Measurements from ENCODE around the gene ETS1.
A peak's percentile ranks its signal among the peaks of the same experiment; 100 is the strongest.

ETS1 gene

DNA sequence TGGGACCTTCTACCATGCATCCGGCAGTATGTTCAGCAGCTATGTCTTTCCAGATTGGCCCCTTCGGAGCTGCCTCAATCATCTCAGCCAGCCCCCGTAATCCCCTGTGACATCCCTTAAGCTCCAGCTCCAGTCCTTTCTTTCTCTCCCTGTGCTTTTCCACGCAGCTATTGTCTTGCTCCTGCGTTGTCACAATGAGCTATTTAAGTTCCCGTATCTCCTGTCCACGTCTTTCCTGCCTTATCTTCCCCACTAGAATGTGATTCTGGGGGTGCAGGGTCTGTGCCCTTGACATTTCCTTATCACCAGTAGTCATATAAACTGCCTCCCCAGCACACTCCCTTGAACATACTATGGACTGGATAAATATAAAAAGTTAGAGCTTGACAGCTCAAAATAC is 5.1 kb upstream of the ETS1 start:
- no peak for DNase-seq

DNA sequence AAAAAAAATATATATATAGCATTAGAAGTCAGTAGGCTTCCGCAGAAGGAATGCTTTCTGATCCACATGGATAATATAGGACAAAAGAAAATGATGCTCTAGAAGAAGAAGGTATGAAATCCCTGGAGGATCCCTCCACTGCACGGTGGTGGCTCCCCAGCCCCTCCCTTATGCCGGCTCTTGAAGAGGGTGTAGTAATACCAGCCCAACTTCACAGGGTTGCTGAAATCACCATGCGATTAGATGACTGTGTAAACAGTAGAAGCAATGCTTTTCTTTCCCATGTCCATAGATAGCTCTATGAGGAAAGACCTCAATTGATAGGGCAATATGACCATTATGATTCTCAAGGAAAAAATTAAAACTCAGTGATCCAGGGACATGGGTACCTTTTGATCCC is 3.2 kb upstream of the ETS1 start:
- no peak for DNase-seq

- no peak for DNase-seq
Observed at GRCh38 chr11:128589998-128590397, 2.6 kb upstream of the ETS1 start.

DNA sequence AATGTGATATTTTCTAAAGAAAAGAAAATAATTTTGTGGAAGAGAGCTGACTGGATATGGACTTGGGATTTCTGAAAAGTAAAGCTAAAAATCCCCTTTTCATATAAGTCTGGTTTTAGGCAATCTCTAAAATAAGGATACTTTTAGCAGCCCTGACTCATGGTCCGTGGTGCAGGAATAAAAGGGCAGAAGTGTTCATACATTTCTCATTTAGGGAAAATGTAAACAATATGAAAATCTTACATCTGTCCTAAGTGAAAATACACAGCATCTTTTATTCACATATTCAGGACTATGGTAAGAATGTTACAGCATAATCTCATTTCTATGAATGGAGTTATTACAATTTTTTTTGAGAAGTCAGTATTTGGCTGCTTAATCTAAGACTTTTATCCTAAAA is 735 bp upstream of the ETS1 start:
- no peak for DNase-seq

- DNase-seq, result no peak
Observed at GRCh38 chr11:128586689-128587088, 669 bp downstream of the ETS1 start.

- DNase-seq, result no peak
Observed at GRCh38 chr11:128585498-128586238, 1.7 kb downstream of the ETS1 start.

- no peak for DNase-seq
Observed at GRCh38 chr11:128584253-128584652, 3.1 kb downstream of the ETS1 start.

DNA sequence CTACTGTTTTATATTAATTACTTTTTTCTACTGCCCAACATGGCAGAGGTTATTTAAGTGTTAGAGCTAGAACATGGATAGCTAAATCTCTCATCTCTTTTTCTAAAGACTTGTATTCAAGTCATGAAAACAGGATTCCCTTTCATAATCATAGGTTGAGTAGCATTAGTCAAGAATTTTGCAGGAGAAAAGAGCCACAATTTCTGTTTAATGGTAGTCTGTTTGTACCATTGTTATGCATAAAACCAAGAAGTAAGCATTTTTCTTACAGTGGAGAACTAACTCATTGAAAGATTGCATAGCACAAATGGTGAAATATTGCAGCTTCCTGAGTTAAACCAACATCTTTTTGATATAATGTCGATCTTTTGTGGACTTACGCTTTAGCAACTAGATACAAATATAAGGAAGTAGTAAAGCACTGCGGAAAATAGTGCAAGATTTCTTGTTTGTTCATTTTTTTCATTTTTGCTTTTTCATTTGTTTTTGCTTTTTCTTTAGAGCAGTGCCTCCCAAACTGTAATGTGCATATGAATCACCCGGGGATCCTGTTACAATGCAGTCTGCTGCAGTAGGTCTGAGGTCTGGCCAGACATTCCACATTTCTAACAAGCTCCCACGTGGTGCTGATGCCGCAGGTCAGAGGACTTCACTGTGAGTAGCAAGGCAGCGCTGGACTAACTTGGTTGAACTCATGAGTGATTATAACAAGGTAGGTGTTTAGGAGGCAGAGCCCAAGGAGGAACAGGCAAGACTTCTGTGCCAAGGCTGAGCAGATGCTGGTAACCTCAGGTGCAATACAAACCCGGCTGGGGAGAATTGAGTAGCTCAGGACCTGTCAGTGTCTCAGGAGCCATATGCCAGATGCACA is 4.6 kb downstream of the ETS1 start:
- no peak for DNase-seq

- DNase-seq, result no peak
Observed at GRCh38 chr11:128581561-128582272, 5.6 kb downstream of the ETS1 start.

DNA sequence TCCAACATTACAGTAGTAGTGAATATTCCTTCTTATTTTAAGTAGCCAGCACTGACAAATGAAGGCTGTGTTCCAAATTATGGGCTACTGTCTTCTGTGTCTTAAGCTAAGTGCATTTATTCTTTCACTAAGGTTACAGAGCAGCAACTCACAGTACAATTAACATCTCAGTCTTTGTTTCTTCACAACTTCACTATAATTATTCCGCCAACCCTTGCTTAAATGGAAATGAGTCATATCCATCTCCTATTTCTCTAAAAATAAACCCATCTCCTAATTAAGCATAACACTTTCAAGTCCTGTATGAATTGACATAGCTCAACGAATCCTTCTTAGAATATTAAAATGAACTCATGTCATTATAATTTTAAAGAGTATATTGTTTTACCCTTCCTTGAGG is 6.7 kb downstream of the ETS1 start:
- DNase-seq, result no peak

DNA sequence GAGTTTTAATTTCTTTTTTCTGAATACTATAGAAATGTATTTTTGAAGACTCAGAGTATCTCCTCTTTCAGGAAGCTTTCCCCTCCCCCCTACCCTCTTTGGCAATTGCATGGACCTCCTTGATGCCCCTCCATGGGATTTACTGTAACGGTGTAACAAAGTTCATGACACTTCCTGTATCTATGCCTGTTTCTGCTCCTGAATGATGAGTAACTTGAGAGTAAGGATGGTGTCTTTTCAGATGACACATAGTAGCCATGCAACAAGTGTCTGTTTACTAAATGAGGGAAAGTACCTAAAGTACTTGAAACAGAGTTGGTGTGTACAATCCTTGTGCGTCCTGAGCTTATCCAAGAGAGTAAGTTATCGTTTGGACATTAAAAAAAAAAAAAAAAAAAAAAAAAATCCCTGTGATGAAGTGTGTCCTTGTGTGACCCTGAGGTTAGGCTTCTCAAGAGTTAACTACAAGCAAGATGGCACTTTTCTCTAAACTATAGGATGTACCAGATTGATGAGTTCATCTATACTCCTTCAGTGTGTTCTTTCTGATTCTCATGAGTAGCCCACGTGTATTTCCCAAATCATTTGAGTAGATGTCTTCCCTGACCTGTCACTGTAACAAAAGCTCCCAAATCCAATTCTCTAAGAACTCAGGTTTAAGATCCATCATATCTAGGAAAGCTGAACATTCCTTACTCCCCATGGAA is 7.4 kb downstream of the ETS1 start:
- DNase-seq, result no peak

- DNase-seq, result no peak
Observed at GRCh38 chr11:128576555-128576954, 10.8 kb downstream of the ETS1 start.

GRCh38 chr11:128575961-128576350 is 11.4 kb downstream of the ETS1 start:
- DNase-seq, result peak; percentile 42

DNA sequence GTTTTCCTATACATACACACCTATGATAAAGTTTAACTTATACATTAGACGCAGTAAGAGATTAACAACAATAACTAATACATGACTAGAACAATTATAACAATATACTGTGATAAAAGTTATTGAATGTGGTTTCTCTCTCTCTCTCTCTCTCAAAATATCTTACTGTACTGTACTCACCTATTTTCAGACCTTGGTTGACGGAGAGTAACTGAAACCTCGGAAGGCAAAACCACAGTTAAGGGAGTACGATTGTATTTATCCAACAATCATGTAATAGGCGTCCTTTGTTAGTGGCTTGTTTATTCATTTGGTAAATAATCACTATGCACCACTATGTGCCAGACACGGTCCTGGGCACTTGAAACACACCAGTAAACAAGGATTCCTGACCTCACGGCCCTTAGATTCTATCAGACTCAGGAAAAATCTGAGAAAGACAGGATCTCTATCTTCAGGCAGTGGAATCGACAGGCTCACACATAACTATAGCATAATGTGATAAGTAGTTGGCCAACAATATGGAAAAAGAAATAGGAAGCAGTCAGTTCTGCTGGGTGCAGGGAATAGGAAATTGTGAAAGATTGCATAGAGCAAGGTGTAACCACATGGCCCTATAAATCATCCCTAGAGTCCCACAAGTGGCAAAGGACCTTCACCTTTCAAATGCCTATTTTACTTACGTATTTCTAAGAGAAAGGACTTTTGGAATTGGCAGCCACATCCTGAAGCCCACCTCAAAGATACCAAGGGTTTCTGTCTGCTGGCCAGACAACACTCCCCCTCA is 12.0 kb downstream of the ETS1 start:
- DNase-seq, result no peak

- DNase-seq, result no peak
Observed at GRCh38 chr11:128574576-128575011, 12.8 kb downstream of the ETS1 start.

- no peak for DNase-seq
Observed at GRCh38 chr11:128573638-128574037, 13.7 kb downstream of the ETS1 start.

DNA sequence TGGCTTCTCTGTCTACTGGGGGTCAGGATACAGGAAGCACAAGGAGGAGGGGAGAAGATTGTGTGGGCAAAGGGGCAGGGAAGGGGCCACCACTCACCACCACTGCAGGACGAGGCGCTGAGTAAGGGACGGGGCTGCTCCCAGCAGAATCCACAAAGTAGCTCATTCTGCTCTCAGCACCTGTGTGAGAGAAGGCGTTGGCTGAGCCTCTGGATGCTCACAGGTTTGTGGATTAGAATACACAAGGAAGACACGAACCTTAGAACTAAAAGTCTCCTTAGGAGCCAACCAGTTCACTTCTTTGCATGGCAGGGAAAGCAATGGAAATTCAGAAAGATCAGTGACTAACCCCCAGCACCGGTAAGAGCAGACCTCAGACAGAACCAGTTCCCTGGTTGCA is 14.4 kb downstream of the ETS1 start:
- no peak for DNase-seq

GRCh38 chr11:128570632-128571031 is 16.7 kb downstream of the ETS1 start:
- DNase-seq, result no peak

DNA sequence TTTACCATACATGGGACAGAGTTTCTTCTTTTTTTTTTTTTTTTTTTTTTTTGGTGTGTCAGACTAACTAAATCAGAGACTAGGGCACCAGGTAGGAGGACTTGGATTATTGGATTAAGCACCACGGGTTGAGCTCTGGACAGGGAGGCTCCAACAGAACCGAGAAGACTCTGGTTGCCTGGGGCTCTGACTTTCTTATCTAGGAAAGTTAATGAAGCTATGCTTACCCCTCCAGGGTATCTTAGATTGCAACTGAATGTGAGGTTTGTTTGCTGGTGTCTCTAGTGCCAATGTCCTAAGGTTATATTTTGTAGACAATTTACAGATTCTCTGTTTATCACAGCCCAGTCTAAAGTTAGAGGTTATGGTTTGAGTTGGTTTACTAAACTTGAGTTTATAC is 18.1 kb downstream of the ETS1 start:
- DNase-seq, result no peak

DNA sequence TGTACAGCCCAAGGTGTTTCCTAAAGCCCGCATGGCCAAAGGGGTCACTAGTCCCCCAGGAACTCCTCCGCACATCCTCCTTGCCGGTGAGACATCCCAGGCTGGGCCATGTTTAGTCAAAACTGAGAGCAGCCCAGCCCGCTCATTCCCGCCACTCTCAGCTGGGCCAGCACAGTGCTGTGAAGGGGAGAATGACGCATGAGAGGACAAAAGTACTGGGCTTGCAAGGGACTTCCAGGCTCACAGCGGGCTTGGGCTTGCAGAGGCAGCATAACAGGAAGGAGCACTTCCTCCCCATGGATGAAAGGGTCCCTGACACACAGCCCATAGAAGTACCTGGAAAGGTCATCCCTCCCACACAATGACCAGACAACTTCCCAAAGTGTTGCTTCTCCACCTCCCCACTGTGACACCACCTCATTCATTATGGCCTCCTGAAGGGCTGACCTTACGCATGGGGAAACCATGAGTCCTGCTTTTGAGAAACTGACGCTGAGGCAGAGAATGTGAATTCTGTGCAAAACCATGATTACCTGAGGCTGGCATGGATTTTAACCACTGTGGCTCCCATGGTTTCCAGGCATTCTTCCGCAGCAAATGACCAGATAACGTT is 19.1 kb downstream of the ETS1 start:
- no peak for DNase-seq

GRCh38 chr11:128567130-128567529 is 20.2 kb downstream of the ETS1 start:
- DNase-seq, result no peak

DNA sequence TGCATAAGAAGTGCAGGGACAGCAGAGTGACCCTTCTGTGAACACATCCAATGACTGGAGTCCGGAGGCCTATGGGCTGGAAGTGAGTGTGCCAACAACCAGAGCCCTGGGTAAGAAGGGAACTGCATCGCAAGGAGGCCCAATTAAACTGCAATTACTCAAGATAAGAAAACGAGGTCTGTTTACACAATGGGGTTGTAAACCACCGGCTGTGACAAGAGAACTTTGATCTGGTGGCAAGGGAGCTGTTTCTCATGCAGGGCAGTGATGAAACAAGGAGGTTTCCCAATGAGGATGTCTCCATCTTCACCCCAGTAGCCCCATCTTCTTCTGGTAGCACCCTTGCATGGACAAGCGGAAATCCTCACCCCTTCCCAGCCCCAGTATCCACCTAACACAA is 21.5 kb downstream of the ETS1 start:
- DNase-seq, result no peak

Measured in KG1 (cell line).